ENCODE data around the gene PLD5.

- TF ChIP-seq CTCF (IDR thresholded peaks at IDR 0.05; ENCODE audit: low read depth, low read length, poor library complexity, severe bottlenecking) = no peak
- TF ChIP-seq EZH2phosphoT487 (IDR thresholded peaks at IDR 0.05; ENCODE audit: borderline replicate concordance, low read length) = no peak
These were observed 8.9 kb downstream of the PLD5 start for GRCh38 chr1:242515555-242515954.

All from DOHH2 (cell line).